GM12872 (cell line): ENCODE measurements around the gene C6orf163.

ENCODE experiments used
- CTCF ChIP-seq: IDR thresholded peaks from 3 replicates; pipeline ENCODE4 v1.5.1; 2011; ENCODE audit warnings: low read depth, mild to moderate bottlenecking, low read length, moderate library complexity; ENCODE audit not compliant: insufficient read depth

C6orf163 gene

GRCh38 chr6:87357479-87358196 lies 13.0 kb downstream of the C6orf163 start:
- TF ChIP-seq CTCF, result no peak

GRCh38 chr6:87364602-87365252 lies 20.1 kb downstream of the C6orf163 start:
- TF ChIP-seq CTCF, result no peak

- no peak for TF ChIP-seq CTCF
These were observed 21.6 kb downstream of the C6orf163 start for GRCh38 chr6:87366072-87366827.

GRCh38 chr6:87366899-87367298 lies 22.3 kb downstream of the C6orf163 start:
- no peak for TF ChIP-seq CTCF

GRCh38 chr6:87373377-87373776 lies 28.8 kb downstream of the C6orf163 start:
- no peak for TF ChIP-seq CTCF

- no peak for TF ChIP-seq CTCF
These were observed 30.7 kb downstream of the C6orf163 start for GRCh38 chr6:87375315-87375714.

- TF ChIP-seq CTCF, result no peak
These were observed 32.0 kb downstream of the C6orf163 start for GRCh38 chr6:87376643-87377042.
